GM19324 (cell line): Measurements from ENCODE around the gene CEBPG.

Experiments
- ATAC-seq: cut with Tn5 transposase; IDR thresholded peaks from one replicate; pipeline ENCODE4 v1.9.1; 2021; ENCODE audit warnings: mild to moderate bottlenecking, moderate library complexity; ENCODE audit not compliant: unreplicated experiment, low FRiP score

CEBPG gene

GRCh38 chr19:33349319-33350289, 23.9 kb upstream of the CEBPG start:
- ATAC-seq: no peak

- ATAC-seq: no peak
Observed at GRCh38 chr19:33350538-33351309, 22.8 kb upstream of the CEBPG start.

GRCh38 chr19:33355535-33355934, 18.0 kb upstream of the CEBPG start:
- no peak for ATAC-seq

- no peak for ATAC-seq
Observed at GRCh38 chr19:33357556-33357955, 16.0 kb upstream of the CEBPG start.

GRCh38 chr19:33358408-33358807, 15.1 kb upstream of the CEBPG start:
- ATAC-seq: no peak

- no peak for ATAC-seq
Observed at GRCh38 chr19:33359581-33359980, 13.9 kb upstream of the CEBPG start.

GRCh38 chr19:33362508-33363228, 10.8 kb upstream of the CEBPG start:
- no peak for ATAC-seq

- ATAC-seq: no peak
Observed at GRCh38 chr19:33363476-33363875, 10.0 kb upstream of the CEBPG start.

- no peak for ATAC-seq
Observed at GRCh38 chr19:33365691-33366090, 7.8 kb upstream of the CEBPG start.

- no peak for ATAC-seq
Observed at GRCh38 chr19:33366127-33366526, 7.4 kb upstream of the CEBPG start.

- ATAC-seq: no peak
Observed at GRCh38 chr19:33366897-33367296, 6.6 kb upstream of the CEBPG start.

- ATAC-seq: no peak
Observed at GRCh38 chr19:33368074-33368864, 5.2 kb upstream of the CEBPG start.

GRCh38 chr19:33370783-33371182, 2.7 kb upstream of the CEBPG start:
- no peak for ATAC-seq

- ATAC-seq: no peak
Observed at GRCh38 chr19:33374236-33374714, 766 bp downstream of the CEBPG start.

- ATAC-seq: no peak
Observed at GRCh38 chr19:33375156-33375836, 1.8 kb downstream of the CEBPG start.

- no peak for ATAC-seq
Observed at GRCh38 chr19:33375837-33376159, 2.3 kb downstream of the CEBPG start.

GRCh38 chr19:33376423-33376822, 2.9 kb downstream of the CEBPG start:
- ATAC-seq: no peak

- no peak for ATAC-seq
Observed at GRCh38 chr19:33376941-33377557, 3.5 kb downstream of the CEBPG start.
